HG03460 (cell line): Measurements from ENCODE around the gene CCDC85C.

ENCODE experiments used
- ATAC-seq: cut with Tn5 transposase; IDR thresholded peaks from one replicate; pipeline ENCODE4 v1.9.1; 2021; ENCODE audit not compliant: unreplicated experiment

The CCDC85C gene

DNA sequence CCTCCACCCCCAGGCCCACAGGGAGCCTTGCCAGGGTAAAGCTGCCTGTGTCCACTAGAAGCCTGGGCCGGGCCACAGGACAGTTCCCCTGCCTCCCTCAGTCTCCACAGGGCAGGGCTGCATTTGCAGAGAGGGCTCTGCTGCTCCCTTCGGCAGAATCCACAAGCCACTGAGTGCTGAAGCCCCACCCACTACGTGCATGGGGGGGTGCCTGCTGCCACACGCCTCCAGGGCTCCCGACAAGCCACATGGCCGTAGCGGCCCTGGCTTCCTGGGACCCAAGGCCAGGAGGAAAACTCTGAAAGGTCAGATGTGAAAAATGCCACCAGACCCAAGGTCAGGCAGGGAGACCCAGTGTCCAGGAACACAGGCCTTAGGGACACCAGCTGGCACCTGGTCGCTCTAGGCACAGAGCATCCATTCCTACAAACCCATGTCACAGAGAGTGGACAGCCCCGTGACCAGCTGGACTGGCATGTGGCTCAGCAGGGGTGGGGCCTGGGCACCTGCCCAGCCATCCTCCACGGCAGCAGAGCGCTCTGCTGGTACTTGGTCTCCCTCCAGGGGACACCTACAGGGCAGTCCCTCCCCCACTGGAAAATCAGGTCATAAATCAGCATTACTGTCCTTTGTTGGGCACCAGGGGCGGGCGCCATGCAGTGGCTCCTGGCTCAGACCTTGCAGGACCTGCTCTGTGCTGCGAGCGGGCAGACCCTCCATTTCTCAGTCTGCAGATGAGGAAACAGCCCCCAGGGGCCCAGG lies 42.9 kb downstream of the CCDC85C start:
- ATAC-seq = no peak

- ATAC-seq = no peak
Measured at GRCh38 chr14:99560403-99560802, 43.6 kb downstream of the CCDC85C start.

DNA sequence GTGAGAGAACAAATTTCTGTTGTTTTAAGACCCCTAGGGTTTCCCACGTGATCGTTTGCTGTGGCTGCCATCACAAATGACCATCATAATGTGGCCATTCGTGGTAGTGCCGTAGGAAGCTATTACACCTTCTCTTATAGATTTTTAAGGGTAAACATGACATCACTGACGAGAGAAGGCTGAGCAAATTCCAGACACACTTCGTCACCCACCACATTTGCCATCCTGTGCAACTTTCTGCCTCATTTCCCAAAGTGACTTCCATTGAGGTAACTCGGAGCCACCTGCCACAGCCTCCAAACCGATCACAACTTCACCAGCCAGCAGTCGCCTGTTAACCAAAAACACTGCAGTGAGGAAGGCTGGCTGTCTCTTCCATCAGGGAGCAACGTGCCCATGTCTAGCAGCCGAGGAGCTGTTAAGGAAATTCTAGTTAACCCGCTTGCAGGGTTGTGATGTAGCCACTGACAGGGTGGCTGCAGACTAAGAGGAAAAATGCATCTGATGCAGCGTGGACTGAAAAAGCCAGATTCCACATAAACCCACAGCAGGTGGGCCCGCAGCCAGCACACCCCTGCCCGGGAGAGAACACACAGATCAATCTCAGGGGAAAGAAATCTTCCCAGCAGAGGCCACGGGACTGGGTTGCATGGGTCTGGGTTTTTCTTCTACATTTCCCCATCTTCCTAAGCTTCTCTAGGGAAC lies 44.6 kb downstream of the CCDC85C start:
- no peak for ATAC-seq

DNA sequence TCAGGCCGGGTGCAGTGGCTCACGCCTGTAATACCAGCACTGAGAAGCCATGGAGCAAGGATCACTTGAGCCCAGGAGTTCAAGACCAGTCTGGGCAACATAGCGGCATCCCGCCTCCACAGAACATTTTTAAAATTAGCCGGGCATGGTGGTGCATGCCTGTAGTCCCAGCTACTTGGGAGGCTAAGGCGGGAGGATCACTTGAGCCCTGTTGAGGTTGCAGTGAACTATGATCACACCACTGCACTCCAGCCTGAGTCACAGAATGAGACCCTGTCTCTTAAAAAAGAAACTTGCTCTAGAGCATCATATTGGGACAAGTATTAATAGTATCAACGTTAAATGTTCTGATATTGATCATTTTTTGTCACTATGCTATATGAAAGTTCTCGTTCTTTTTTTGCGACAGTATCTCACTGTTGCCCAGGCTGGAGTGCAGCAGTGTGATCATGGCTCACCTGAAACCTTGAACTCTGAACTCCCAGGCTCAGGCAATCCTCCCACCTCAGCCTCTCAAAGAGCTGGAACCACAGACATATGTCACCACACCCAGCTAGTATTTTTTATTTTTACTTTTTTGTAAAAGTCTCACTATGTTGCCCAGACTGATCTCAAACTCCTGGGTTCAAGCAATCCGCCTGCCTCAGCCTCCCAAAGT lies 47.7 kb downstream of the CCDC85C start:
- no peak for ATAC-seq

GRCh38 chr14:99554757-99555531 lies 49.1 kb downstream of the CCDC85C start:
- ATAC-seq = no peak

GRCh38 chr14:99554184-99554583 lies 49.8 kb downstream of the CCDC85C start:
- no peak for ATAC-seq

- no peak for ATAC-seq
Measured at GRCh38 chr14:99552572-99553216, 51.3 kb downstream of the CCDC85C start.

- ATAC-seq = no peak
Measured at GRCh38 chr14:99552021-99552553, 51.9 kb downstream of the CCDC85C start.

DNA sequence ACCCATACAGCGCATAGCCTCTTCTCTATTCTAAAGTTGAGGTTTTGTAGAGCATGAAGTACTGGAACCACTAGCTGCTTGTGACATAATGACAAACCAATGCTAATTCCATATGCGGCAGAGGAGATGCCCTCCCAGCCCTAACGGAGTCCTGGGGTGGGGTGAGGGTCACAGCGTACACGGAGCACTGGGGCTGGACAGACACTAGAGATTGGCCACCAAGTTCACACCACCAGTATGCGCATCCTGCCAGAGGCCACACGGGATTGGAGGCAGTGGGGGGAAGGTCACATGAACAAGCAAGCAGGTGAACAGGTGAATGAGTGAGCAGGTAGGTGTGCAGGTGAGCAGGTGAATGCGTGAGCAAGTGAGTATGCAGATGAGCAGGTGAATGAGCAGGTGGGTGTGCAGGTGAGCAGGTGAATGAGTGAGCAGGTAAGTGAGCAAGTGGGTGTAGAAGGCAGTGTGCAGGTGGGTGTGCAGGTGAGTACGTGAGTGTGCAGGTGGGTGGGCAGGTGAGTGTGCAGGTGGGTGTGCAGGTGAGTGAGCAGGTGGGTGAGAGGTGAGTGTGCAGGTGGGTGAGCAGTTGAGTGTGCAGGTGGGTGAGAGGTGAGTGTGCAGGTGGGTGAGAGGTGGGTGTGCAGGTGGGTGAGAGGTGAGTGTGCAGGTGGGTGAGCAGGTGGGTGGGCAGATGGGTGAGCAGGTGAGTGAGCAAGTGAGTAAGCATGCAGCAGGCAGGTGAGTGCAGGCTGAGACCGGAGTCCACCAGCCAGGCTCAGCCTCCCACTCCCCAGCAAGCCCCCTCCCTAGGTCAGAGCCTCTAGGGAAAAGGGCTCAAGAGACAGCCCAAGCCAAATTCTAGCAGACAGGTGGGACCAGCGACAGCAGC lies 52.7 kb downstream of the CCDC85C start:
- no peak for ATAC-seq

- ATAC-seq = no peak
Measured at GRCh38 chr14:99550387-99550992, 53.5 kb downstream of the CCDC85C start.

GRCh38 chr14:99549684-99550083 lies 54.3 kb downstream of the CCDC85C start:
- ATAC-seq = no peak

- no peak for ATAC-seq
Measured at GRCh38 chr14:99548871-99549515, 55.0 kb downstream of the CCDC85C start.

- no peak for ATAC-seq
Measured at GRCh38 chr14:99548255-99548654, 55.8 kb downstream of the CCDC85C start.

GRCh38 chr14:99546234-99546879 lies 57.6 kb downstream of the CCDC85C start:
- ATAC-seq = no peak

DNA sequence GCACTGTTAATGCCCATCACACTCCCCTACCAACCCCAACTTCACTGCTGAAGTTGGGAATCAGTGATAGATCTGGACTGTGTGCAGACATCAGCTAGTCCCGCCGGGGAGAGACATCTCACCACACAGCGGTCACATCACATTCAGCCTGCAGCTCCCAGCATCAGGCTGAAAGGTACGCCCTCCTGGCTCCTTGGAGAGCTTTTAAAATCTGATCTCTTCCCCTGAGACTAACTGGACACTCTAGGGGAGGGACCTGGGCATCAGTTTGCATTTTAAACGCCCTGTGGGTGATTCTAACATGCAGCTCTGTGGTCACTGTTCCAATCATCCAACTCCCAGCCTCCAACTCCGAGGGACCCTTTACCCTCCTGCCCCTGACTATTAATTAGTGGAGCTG lies 58.4 kb downstream of the CCDC85C start:
- no peak for ATAC-seq

- no peak for ATAC-seq
Measured at GRCh38 chr14:99544991-99545390, 59.0 kb downstream of the CCDC85C start.

- no peak for ATAC-seq
Measured at GRCh38 chr14:99543985-99544384, 60.0 kb downstream of the CCDC85C start.

- ATAC-seq = no peak
Measured at GRCh38 chr14:99543370-99543769, 60.6 kb downstream of the CCDC85C start.
